ENCODE measurements around the gene LTC4S. TPM values are rescaled to one million over a fixed set of nuclear protein-coding genes. Genes with fewer than 3 reads are reported as not detected.

Gene LTC4S
- total RNA-seq, 1 donor from 2014 or later, result 5.5 TPM

DNA sequence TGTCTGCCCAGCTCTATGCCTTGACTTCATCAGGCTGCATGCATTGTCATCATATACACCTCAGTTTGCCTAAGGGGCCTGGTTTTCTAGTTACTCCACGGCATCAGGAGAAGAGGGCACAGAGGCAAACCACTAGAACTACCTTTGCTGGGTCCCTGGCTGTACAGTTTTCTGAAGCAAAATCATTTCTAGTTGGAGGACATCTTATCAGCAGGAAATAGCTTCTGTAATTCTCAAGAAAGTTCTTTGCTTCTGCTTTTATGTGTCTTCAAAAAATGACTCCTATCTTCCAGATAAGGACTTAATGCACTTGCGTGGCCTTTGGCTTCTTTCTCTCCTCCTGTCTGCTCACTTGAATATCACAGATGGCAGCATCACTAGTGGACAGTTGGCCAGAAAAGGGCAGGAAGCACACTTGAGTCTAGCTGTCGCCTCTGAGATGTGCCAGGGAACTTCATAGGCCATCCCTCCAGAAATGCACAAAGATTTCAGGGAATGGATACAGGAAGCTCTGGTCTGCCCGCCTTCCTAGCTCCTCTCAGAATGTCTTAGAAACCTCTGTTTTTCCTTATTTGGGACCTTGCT, 22.4 kb upstream of the LTC4S start:
- H3K4me3 Mint-ChIP-seq (ENCODE audit: low read depth), result no peak overlapping the region
- no peak for DNase-seq (ENCODE audit: low spot score, unreplicated experiment)
- peaks cover 35% of the 10 kb centered on the region for H3K36me3 Mint-ChIP-seq (ENCODE audit: insufficient read depth)
- H3K27me3 Mint-ChIP-seq, result no peaks in the 10 kb centered on the region
- no peak overlapping the region for H3K27ac Mint-ChIP-seq
- H3K4me1 Mint-ChIP-seq (ENCODE audit: low read depth), result no peaks in the 10 kb centered on the region
- TF ChIP-seq, protein P1, sequence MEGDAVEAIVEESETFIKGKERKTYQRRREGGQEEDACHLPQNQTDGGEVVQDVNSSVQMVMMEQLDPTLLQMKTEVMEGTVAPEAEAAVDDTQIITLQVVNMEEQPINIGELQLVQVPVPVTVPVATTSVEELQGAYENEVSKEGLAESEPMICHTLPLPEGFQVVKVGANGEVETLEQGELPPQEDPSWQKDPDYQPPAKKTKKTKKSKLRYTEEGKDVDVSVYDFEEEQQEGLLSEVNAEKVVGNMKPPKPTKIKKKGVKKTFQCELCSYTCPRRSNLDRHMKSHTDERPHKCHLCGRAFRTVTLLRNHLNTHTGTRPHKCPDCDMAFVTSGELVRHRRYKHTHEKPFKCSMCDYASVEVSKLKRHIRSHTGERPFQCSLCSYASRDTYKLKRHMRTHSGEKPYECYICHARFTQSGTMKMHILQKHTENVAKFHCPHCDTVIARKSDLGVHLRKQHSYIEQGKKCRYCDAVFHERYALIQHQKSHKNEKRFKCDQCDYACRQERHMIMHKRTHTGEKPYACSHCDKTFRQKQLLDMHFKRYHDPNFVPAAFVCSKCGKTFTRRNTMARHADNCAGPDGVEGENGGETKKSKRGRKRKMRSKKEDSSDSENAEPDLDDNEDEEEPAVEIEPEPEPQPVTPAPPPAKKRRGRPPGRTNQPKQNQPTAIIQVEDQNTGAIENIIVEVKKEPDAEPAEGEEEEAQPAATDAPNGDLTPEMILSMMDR (IDR thresholded peaks at IDR 0.05; ENCODE audit: unreplicated experiment), result no peak
- no peaks in the 10 kb centered on the region for H3K9me3 Mint-ChIP-seq (ENCODE audit: low read depth)

DNA sequence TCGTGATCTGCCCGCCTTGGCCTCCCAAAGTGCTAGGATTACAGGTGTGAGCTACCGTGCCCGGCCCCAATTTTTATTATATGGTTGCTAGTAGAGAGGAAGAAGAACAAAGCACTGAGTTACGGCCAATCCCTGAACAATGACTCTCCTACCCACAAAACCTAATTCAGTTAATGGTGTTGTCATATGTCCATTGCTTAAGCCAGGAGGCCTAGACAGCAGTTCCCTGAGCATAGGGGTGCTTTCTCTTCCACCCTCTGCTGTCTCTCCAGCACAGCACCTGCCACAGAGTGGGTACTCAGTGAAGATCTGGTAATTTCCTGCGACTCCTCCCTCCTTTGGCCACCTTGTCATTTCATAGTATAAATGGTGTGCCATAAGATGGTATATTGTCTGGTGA, 21.4 kb upstream of the LTC4S start:
- H3K9me3 Mint-ChIP-seq (ENCODE audit: low read depth), result no peaks in the 10 kb centered on the region
- peaks cover 35% of the 10 kb centered on the region for H3K36me3 Mint-ChIP-seq (ENCODE audit: insufficient read depth)
- H3K27me3 Mint-ChIP-seq, result no peaks in the 10 kb centered on the region
- no peak for DNase-seq (ENCODE audit: low spot score, unreplicated experiment)
- TF ChIP-seq, protein P1 (IDR thresholded peaks at IDR 0.05; ENCODE audit: unreplicated experiment), result no peak
- no peak overlapping the region for H3K4me3 Mint-ChIP-seq (ENCODE audit: low read depth)
- H3K27ac Mint-ChIP-seq, result no peak overlapping the region
- no peaks in the 10 kb centered on the region for H3K4me1 Mint-ChIP-seq (ENCODE audit: low read depth)

DNA sequence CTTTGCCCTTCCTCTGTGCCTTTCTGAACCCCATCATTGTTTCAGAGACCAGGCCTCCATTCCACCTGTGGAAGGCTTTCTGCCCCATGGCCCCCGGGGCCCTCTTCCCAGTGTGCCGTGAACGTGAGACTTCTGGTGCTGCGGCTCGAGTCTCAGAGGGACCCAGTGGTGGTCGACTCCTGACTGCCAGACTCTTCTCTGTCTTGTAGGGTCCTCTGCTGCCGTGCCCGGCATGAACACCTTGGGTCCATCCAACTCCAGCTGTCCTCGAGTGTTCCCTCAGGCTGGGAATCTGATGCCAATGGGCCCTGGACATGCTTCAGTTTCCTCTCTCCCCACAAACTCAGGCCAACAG, 20.1 kb upstream of the LTC4S start:
- DNase-seq (ENCODE audit: low spot score, unreplicated experiment), result no peak
- Mint-ChIP-seq H3K4me3 (ENCODE audit: low read depth) (no peak overlapping the region), H3K27ac (no peak overlapping the region), H3K9me3 (ENCODE audit: low read depth) (no peaks in the 10 kb centered on the region), H3K36me3 (ENCODE audit: insufficient read depth) (peaks cover 33% of the 10 kb centered on the region), H3K27me3 (no peaks in the 10 kb centered on the region), H3K4me1 (ENCODE audit: low read depth) (no peaks in the 10 kb centered on the region)
- TF ChIP-seq, protein P1 (IDR thresholded peaks at IDR 0.05; ENCODE audit: unreplicated experiment), result no peak

DNA sequence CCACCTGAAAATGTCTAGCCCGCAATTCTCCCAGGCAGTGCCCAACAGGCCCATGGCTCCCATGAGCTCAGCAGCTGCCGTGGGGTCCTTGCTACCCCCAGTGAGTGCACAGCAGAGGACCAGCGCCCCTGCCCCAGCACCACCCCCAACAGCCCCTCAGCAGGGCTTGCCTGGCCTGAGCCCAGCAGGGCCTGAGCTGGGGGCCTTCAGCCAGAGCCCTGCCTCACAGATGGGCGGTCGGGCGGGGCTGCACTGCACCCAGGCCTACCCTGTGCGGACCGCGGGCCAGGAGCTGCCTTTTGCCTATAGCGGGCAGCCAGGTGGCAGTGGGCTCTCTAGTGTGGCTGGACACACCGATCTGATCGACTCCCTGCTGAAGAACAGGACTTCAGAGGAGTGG, 19.3 kb upstream of the LTC4S start:
- Mint-ChIP-seq H3K27ac (no peak overlapping the region), H3K36me3 (ENCODE audit: insufficient read depth) (peaks cover 27% of the 10 kb centered on the region), H3K4me1 (ENCODE audit: low read depth) (no peaks in the 10 kb centered on the region), H3K9me3 (ENCODE audit: low read depth) (no peaks in the 10 kb centered on the region), H3K4me3 (ENCODE audit: low read depth) (no peak overlapping the region), H3K27me3 (no peaks in the 10 kb centered on the region)
- DNase-seq (ENCODE audit: low spot score, unreplicated experiment), result no peak
- TF ChIP-seq, protein P1 (IDR thresholded peaks at IDR 0.05; ENCODE audit: unreplicated experiment), result no peak

DNA sequence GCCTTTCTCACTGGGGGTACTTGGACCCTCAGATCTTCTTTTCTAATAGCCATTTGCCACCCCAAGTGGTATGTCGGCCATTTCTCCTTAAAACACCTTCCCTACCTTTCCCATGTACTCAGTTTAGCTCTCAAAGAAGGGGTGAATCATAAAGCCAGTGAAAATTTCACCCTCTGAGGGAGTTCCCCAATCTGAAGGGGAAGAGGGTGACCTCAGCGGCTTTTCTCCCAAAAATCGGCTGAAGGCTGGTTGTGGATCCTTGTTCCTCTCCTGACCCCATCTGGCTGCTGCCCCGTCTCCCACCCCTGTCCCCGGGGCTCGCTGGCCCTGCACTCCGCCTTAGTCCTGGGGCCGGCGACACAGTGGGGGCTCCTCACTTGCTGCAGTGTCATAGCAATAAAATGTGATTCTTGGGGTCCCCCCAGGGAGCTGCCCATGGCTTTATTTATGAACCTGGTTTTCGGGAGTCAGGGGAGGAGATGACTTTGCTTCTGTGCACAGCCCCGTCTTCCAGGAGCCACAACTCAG, 17.3 kb upstream of the LTC4S start:
- TF ChIP-seq, protein P1 (IDR thresholded peaks at IDR 0.05; ENCODE audit: unreplicated experiment), result no peak
- Mint-ChIP-seq H3K9me3 (ENCODE audit: low read depth) (no peaks in the 10 kb centered on the region), H3K27me3 (no peaks in the 10 kb centered on the region), H3K36me3 (ENCODE audit: insufficient read depth) (peaks cover 22% of the 10 kb centered on the region), H3K27ac (no peak overlapping the region), H3K4me1 (ENCODE audit: low read depth) (no peaks in the 10 kb centered on the region), H3K4me3 (ENCODE audit: low read depth) (no peak overlapping the region)
- no peak for DNase-seq (ENCODE audit: low spot score, unreplicated experiment)

Data from progenitor cell of endocrine pancreas (in vitro differentiated cells).